ENCODE data around the gene RFX3.
A peak's percentile ranks its signal among the peaks of the same experiment; 100 is the strongest.

Gene RFX3

GRCh38 chr9:3299872-3300271, 225.9 kb downstream of the RFX3 start:
- peak; percentile 22 for DNase-seq (ENCODE audit: low spot score)
- no peak for TF ChIP-seq CTCF (IDR thresholded peaks at IDR 0.05; ENCODE audit: extremely low read depth, insufficient read depth, missing control alignments)
- in situ Hi-C loops (cut with MboI; ENCODE audit: low pct_unique_long_range_greater_than_20kb, low sequenced_read_pairs, unreplicated experiment) = no loop called here

DNA sequence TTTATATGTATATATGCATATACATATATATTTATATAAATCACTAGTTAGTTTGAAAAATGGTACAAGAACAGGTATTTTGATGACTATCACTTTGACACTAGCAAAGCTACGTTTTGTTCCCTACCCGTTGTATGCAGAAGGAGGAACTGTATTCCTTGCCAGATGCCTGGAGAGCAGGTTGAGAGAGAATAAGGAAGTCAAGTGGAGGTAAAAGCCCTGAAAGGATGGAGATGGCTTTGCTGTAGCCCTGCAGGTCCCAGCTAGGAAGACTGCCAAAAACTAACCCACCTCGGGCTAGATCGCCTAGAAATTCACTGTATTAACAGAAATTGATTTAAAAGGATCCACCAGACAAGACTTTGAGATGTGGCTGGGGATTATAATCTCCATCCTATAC, 229.3 kb downstream of the RFX3 start:
- no peak for DNase-seq (ENCODE audit: low spot score)
- in situ Hi-C loops (cut with MboI; ENCODE audit: low pct_unique_long_range_greater_than_20kb, low sequenced_read_pairs, unreplicated experiment) = no loop called here
- TF ChIP-seq CTCF (IDR thresholded peaks at IDR 0.05; ENCODE audit: extremely low read depth, insufficient read depth, missing control alignments) = no peak

DNA sequence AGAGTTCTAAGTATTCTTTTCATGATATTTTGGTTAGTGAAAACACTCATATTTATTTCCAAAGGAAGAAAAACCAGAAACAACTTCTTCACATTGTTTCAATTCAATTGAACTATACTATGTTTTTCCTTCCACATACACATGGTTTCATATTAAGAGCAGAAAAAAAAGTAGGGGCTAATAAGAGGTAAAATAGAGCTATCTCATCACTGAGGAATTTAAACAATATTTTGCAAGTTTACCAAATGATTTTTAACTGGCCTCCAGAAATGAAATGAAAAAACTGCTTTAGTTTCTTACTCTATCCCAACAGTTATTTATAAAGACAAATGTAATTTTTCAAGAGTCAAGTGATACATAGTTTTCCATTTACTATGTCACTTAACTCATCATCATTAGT, 233.5 kb downstream of the RFX3 start:
- TF ChIP-seq CTCF (IDR thresholded peaks at IDR 0.05; ENCODE audit: extremely low read depth, insufficient read depth, missing control alignments) = no peak
- in situ Hi-C loops (cut with MboI; ENCODE audit: low pct_unique_long_range_greater_than_20kb, low sequenced_read_pairs, unreplicated experiment) = no loop called here
- no peak for DNase-seq (ENCODE audit: low spot score)

DNA sequence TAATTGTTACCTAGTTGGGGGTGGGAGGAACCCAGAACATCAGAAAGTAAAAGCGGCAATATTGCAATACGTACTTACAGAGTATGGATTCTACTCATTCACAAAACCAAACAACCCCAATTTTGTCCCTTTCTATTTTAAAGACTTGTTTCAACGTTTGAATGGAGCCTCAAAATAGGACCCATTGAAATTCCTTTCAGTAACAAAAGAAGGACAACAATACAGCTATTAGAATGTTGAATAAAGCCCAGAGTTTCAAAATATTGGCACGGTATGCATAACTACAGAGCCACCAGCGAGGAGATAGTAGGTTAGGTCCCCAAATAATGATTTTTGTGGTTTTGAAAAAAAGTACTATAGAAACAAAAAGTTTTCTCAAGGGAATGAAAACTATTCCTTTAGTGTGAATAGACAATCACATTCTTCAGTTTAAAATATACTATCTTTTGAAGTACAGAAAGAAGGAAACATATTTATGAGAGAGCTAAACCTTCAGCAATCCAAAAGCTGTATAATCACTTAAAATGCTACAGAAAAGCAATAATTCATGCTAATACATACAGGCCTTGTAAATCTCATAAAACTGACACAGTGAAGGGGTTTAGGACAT, 235.5 kb downstream of the RFX3 start:
- DNase-seq (ENCODE audit: low spot score) = no peak
- TF ChIP-seq CTCF (IDR thresholded peaks at IDR 0.05; ENCODE audit: extremely low read depth, insufficient read depth, missing control alignments) = no peak
- in situ Hi-C loops (cut with MboI; ENCODE audit: low pct_unique_long_range_greater_than_20kb, low sequenced_read_pairs, unreplicated experiment) = no loop called here

DNA sequence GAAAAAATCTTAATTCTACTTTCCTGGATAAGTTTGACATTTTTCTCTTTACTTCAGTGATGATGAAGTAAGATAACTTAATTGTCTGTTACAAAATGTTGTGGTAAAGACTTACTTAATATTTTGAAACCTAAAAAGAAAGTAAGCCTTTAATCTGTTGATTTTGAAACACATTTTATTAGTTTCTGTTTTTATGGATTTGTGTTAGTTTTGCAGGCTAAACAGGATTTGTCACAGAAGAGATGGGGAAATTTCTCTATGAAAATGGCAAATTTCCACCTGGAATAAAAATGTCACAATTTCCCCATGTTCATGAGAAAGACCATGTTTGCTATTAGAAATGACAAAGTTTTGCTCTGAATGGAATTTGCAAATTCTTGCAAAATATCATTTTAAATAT, 237.1 kb downstream of the RFX3 start:
- in situ Hi-C loops (cut with MboI; ENCODE audit: low pct_unique_long_range_greater_than_20kb, low sequenced_read_pairs, unreplicated experiment) = no loop called here
- TF ChIP-seq CTCF (IDR thresholded peaks at IDR 0.05; ENCODE audit: extremely low read depth, insufficient read depth, missing control alignments) = no peak
- DNase-seq (ENCODE audit: low spot score) = no peak

DNA sequence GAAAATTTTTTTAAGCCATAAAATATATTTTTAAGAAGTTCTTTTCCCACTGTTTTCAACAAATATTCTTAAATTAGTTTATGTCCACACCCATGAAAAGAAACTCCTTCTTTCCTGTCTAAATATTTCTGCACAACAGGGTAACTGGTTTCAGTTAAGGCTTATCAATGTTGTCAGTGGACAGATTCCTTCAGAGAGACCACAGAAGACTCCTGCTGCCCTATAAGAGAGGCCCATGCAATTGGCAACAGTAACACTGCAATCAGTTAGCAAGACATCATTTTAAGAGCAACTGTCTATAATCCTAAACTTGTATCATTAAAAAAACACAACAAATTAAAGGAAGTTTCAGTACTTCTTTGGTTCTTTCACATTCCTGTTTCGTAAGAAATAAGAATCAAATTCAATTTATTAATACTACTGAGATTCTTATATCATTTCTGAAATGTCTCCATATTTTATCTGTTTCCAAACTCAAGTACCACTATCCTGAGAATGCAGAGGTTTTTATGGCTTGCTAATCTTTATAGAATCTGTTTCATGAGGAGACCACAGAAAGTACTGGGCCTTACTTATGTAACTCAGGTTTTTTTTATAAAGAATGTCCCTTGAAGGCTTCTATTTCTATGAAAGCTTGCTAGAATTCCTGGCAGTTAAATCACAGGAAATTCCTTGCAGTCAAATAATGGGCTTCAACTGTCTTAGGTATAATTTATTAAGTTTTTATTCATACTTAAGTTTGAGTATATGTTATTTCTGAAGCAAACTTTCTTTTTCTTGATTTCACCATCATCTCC, 240.2 kb downstream of the RFX3 start:
- no peak for TF ChIP-seq CTCF (IDR thresholded peaks at IDR 0.05; ENCODE audit: extremely low read depth, insufficient read depth, missing control alignments)
- no peak for DNase-seq (ENCODE audit: low spot score)

More for the DNA sequence above, 240.2 kb downstream of the RFX3 start:
- in situ Hi-C loops (cut with MboI; ENCODE audit: low pct_unique_long_range_greater_than_20kb, low sequenced_read_pairs, unreplicated experiment) = no loop called here

Data from GM13977 (cell line).